ENCODE measurements around the gene NFATC2. TPM values are rescaled to one million over a fixed set of nuclear protein-coding genes. Genes with fewer than 3 reads are reported as not detected.

NFATC2 gene
- total and polyA plus RNA-seq, 2 of the 8 experiments (the other 6 are each of a cell fraction or from before 2014, with no cell fraction given) = 0.27 to 0.91 TPM

DNA sequence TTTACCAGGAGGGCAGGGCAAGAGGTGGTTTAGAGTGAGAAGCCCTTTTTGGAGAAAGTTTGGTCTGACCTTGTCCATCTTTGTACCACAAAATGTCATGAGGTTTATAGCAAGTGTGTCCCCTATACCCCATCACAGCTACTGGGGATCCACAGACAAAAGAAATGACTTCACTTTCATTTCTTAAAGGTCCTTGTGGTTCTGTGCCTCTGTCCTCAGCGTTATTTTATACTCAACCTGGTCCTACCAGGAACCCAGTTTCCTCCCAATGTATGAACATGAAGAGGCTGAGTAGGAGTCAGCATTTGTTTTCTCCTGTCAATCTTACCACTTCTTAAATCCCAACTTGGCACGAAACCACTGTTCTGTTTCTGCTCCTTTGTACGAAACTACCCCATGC is 157.6 kb downstream of the NFATC2 start:
- no peak overlapping the region for H3K9ac ChIP-seq (replicated peaks in 1 of 4; ENCODE audit: extremely low read depth in 1 of 4, low read depth in 3 of 4, low read length in 3 of 4)
- H2BK120ac ChIP-seq (replicated peaks; ENCODE audit: low read depth, low read length) = no peak overlapping the region
- H3K4ac ChIP-seq (replicated peaks; ENCODE audit: insufficient read length, low read depth, low read length) = no peak overlapping the region
- H3K36me3 ChIP-seq (ENCODE audit: control insufficient read depth in 2 of 4, insufficient read depth in 4 of 4, low read length in 3 of 4) = no peaks in the 10 kb centered on the region
- H3K79me1 ChIP-seq (ENCODE audit: low read depth, low read length) = no peaks in the 10 kb centered on the region
- H3K27me3 ChIP-seq (replicated peaks in 1 of 4; ENCODE audit: control insufficient read depth in 3 of 4, extremely low read depth in 1 of 4, insufficient read depth in 3 of 4, low read length in 3 of 4) = no peaks in the 10 kb centered on the region; a peak in 1 of 7 replicates
- H3K14ac ChIP-seq (ENCODE audit: insufficient read length) = no peak overlapping the region
- H3K27ac ChIP-seq (ENCODE audit: low read depth, low read length) = no peak overlapping the region
- DNase-seq (ENCODE audit: low read depth in 1 of 2, low spot score in 2 of 2) = no peak
- WGBS, 2 experiments (ENCODE audit: extremely low coverage in 1 of 2, insufficient coverage in 1 of 2, insufficient read length in 1 of 2, insufficient replicate concordance in 2 of 2, low coverage in 1 of 2, low lambda C conversion rate in 2 of 2, missing lambda C conversion rate in 1 of 2) = 82% methylated on average over 3 of the region's 3 CpGs; no CpG with 5 or more reads in 1 of the 2 experiments
- H2BK20ac ChIP-seq (ENCODE audit: low read length) = no peak overlapping the region
- no peak overlapping the region for H2BK5ac ChIP-seq (ENCODE audit: low read depth, low read length)
- no peak overlapping the region for H3K4me3 ChIP-seq (ENCODE audit: extremely low read depth in 1 of 4, insufficient read depth in 2 of 4, low read depth in 3 of 4, low read length in 4 of 4)
- no peaks in the 10 kb centered on the region for H3K9me3 ChIP-seq (ENCODE audit: insufficient read depth in 2 of 2, low read depth in 1 of 2, low read length in 1 of 2)
- H4K8ac ChIP-seq (ENCODE audit: extremely low read depth, insufficient read depth, low read length) = no peak overlapping the region
- CTCF ChIA-PET (ENCODE audit: partially characterized antibody) = interaction anchor here (0.9 to 3.5 kb wide), 21 partner anchors 9 to 403 kb away, joined by 3 to 34 read pairs (median 6); no protein-coding TSS in a partner anchor
- no peak overlapping the region for H3K4me2 ChIP-seq (ENCODE audit: insufficient read depth in 1 of 2, low read depth in 2 of 2, low read length in 2 of 2)
- no peak for FAIRE-seq
- no peak overlapping the region for H3K23ac ChIP-seq (ENCODE audit: insufficient read length)
- no peak overlapping the region for H2AFZ ChIP-seq (ENCODE audit: low read length)
- no peak overlapping the region for H4K91ac ChIP-seq (replicated peaks; ENCODE audit: insufficient read length, low read length)
- no peak overlapping the region for H2BK15ac ChIP-seq (ENCODE audit: low read length)
- H2BK12ac ChIP-seq (ENCODE audit: low read depth, low read length) = no peak overlapping the region
- POLR2A ChIA-PET (ENCODE audit: partially characterized antibody) = no interaction called here
- H3K79me2 ChIP-seq (ENCODE audit: control insufficient read depth in 1 of 2, insufficient read depth in 2 of 2, low read length in 2 of 2) = no peaks in the 10 kb centered on the region
- H3K18ac ChIP-seq (ENCODE audit: extremely low read depth, low read length) = no peak overlapping the region
- no peak overlapping the region for H3K56ac ChIP-seq (replicated peaks; ENCODE audit: insufficient read length, low read depth, low read length)
- H3K4me1 ChIP-seq (replicated peaks in 1 of 4; ENCODE audit: control insufficient read depth in 3 of 4, insufficient read depth in 4 of 4, low read length in 3 of 4) = peaks cover 2 to 13% (median 9%) of the 10 kb centered on the region in 4 experiments; a peak in 6 of 7 replicates
- no peak overlapping the region for H4K5ac ChIP-seq (ENCODE audit: insufficient read length, low read depth, low read length)
- H4K20me1 ChIP-seq (replicated peaks in 1 of 2; ENCODE audit: control insufficient read depth in 1 of 2, insufficient read depth in 2 of 2, low read length in 2 of 2) = no peaks in the 10 kb centered on the region
- no peaks in the 10 kb centered on the region for H3K23me2 ChIP-seq (ENCODE audit: low read depth, low read length)
- H2AK5ac ChIP-seq (ENCODE audit: low read depth, low read length) = no peak overlapping the region
- no peak for TF ChIP-seq JUND (IDR thresholded peaks at IDR 0.05; ENCODE audit: low read length)
- no peak for TF ChIP-seq KDM1A (IDR thresholded peaks at IDR 0.05; ENCODE audit: borderline replicate concordance, low read length)
- no peak for TF ChIP-seq ASH2L (IDR thresholded peaks at IDR 0.05; ENCODE audit: low read length)
- no peak for TF ChIP-seq EP300 (IDR thresholded peaks at IDR 0.05; ENCODE audit: borderline replicate concordance in 1 of 2, low read depth in 2 of 2, low read length in 2 of 2)
- no peak for TF ChIP-seq HDAC6 (IDR thresholded peaks at IDR 0.05; ENCODE audit: low read depth, low read length)
- no peak for TF ChIP-seq TAF7 (optimal IDR thresholded peaks at IDR 0.05; ENCODE audit: borderline replicate concordance, low read depth, low read length)
- no peak for TF ChIP-seq E2F6 (IDR thresholded peaks at IDR 0.05)
- TF ChIP-seq TBP (IDR thresholded peaks at IDR 0.05; ENCODE audit: low read depth, low read length) = no peak
- TF ChIP-seq BCL11A (IDR thresholded peaks at IDR 0.05; ENCODE audit: low read depth in 2 of 2, low read length in 2 of 2) = no peak
- no peak for TF ChIP-seq HDAC2 (IDR thresholded peaks at IDR 0.05; ENCODE audit: borderline replicate concordance in 1 of 2, low read depth in 2 of 2, low read length in 2 of 2)
- no peak for TF ChIP-seq EZH2 (IDR thresholded peaks at IDR 0.05; ENCODE audit: low read depth, low read length, severe bottlenecking)
- no peak for TF ChIP-seq POU5F1 (IDR thresholded peaks at IDR 0.05; ENCODE audit: low read depth, low read length)
- TF ChIP-seq NANOG (IDR thresholded peaks at IDR 0.05; ENCODE audit: insufficient read depth, low read depth, low read length, poor library complexity, severe bottlenecking) = no peak
